Panc1 (cell line): Measurements from ENCODE around the gene ASTN2. TPM values are rescaled to one million over a fixed set of nuclear protein-coding genes. Genes with fewer than 3 reads are reported as not detected.

Experiments used
- ATAC-seq: fragments of 200-7000 bp; cut with Tn5 transposase; 2 replicates; pipeline ENCODE4 v1.9.1; 2020; ENCODE audit warnings: mild to moderate bottlenecking, moderate library complexity
- BruUV-seq: library from RNA; stranded (reverse); fragments of 400-500 nt; replicated peaks from 2 replicates; lab custom pipeline; 2021; lab: Mats Ljungman, UMichigan
- CTCF ChIA-PET: fragments of 300-600 bp; sonication (Branson Sonifier 250); formaldehyde crosslinking; loops from one replicate; lab custom pipeline; 2022; ENCODE audit warnings: antibody characterized with exemption; lab: Charles Lee
- POLR2A ChIA-PET: fragments of 300-600 bp; sonication (Branson Sonifier 250); formaldehyde crosslinking; loops from one replicate; lab custom pipeline; 2022; ENCODE audit warnings: antibody characterized with exemption; lab: Charles Lee
- DNase-seq: peaks from one replicate; pipeline ENCODE4 v3.0.0-alpha.2; 2010; ENCODE audit warnings: low read depth, low spot score
- H3K27ac ChIP-seq: 2 replicates; pipeline ENCODE4 v1.5.1; 2011; ENCODE audit warnings: mild to moderate bottlenecking, low read length, inconsistent platforms
- H3K27me3 ChIP-seq: fragments of 200-500 bp; sonication (Bioruptor generic); 2 replicates; pipeline ENCODE4 v1.6.0; 2014; ENCODE audit warnings: low read length, inconsistent platforms; ENCODE audit not compliant: control insufficient read depth, insufficient read depth
- H3K36me3 ChIP-seq: fragments of 200-500 bp; sonication (Bioruptor generic); 2 replicates; pipeline ENCODE4 v1.5.1; 2014; ENCODE audit warnings: inconsistent platforms, mild to moderate bottlenecking, low read length, moderate library complexity; ENCODE audit not compliant: control insufficient read depth, insufficient read depth
- H3K4me1 ChIP-seq: 2 replicates; pipeline ENCODE4 v1.5.1; 2011; ENCODE audit warnings: inconsistent platforms, mild to moderate bottlenecking, low read length, moderate library complexity; ENCODE audit not compliant: control insufficient read depth, insufficient read depth
- H3K4me3 ChIP-seq, 2 experiments: 2 replicates each; pipeline ENCODE4 v1.5.1; 2011 to 2012; ENCODE audit warnings: low read depth in 2 of 2, low read length in 2 of 2, mild to moderate bottlenecking in 2 of 2, inconsistent platforms in 1 of 2, moderate library complexity in 1 of 2
- H3K9me3 ChIP-seq: fragments of 200-500 bp; sonication (Bioruptor generic); 2 replicates; pipeline ENCODE4 v1.5.1; 2014; ENCODE audit warnings: low read depth, mild to moderate bottlenecking, inconsistent platforms, low read length, moderate library complexity; ENCODE audit not compliant: control insufficient read depth, insufficient read depth
- POLR2AphosphoS5 ChIP-seq: IDR thresholded peaks from 2 replicates; pipeline ENCODE4 v1.6.1; 2012; ENCODE audit warnings: mild to moderate bottlenecking, low read depth, low read length, moderate library complexity
- SIN3A ChIP-seq: IDR thresholded peaks from 2 replicates; pipeline ENCODE4 v1.6.1; 2012; ENCODE audit warnings: low read depth, mild to moderate bottlenecking, low read length, moderate library complexity, borderline replicate concordance; ENCODE audit not compliant: insufficient read depth
- TCF7L2 ChIP-seq: IDR thresholded peaks from 2 replicates; pipeline ENCODE4 v1.6.1; 2011; ENCODE audit warnings: mild to moderate bottlenecking, low read depth, low read length, inconsistent platforms
- in situ Hi-C: cut with HindIII; loops from 2 replicates; pipeline ENCODE4 v1.10.0; 2016; ENCODE audit warnings: low sequenced_read_pairs, low pct_unique_long_range_greater_than_20kb
- intact Hi-C: fragments of 100-400 bp; cut with micrococcal nuclease; formaldehyde crosslinking; loops from one replicate; pipeline ENCODE4 v1.10.0; 2022; ENCODE audit not compliant: unreplicated experiment
- total RNA-seq: library from RNA; stranded (reverse); gene quantifications from one replicate; pipeline ENCODE4 v1.2.1, GENCODE V29; 2021; ENCODE audit not compliant: unreplicated experiment
- TF ChIP-seq, protein P1 (sequence below), 2 experiments: IDR thresholded peaks; 2 replicates each; pipeline ENCODE4 v1.6.1; 2011 to 2012; ENCODE audit warnings: low read depth in 2 of 2, control low read depth in 1 of 2, low read length in 1 of 2, mild to moderate bottlenecking in 1 of 2, moderate library complexity in 1 of 2; ENCODE audit not compliant: insufficient read depth in 1 of 2
- TF ChIP-seq, protein P2 (sequence below): fragments of 450-650 bp; IDR thresholded peaks from 2 replicates; pipeline ENCODE4 v1.5.1; 2017; ENCODE audit warnings: mild to moderate bottlenecking

ASTN2 gene
- total RNA-seq, 1 experiment from 2014 or later: 3.9 TPM

GRCh38 chr9:117188394-117188793 lies 226.5 kb downstream of the ASTN2 start:
- in situ Hi-C loops (no loop called here), intact Hi-C loops (no loop called here)
- ATAC-seq (no peak), DNase-seq (no peak)
- Histone ChIP-seq H3K27me3 (no peaks in the 10 kb centered on the region), H3K27ac (no peak overlapping the region), H3K9me3 (no peaks in the 10 kb centered on the region), H3K4me3 (no peak overlapping the region), H3K4me1 (no peaks in the 10 kb centered on the region), H3K36me3 (no peaks in the 10 kb centered on the region)
- CTCF ChIA-PET: no interaction called here
- no TSS peak for BruUV-seq
- TF ChIP-seq, protein P1, sequence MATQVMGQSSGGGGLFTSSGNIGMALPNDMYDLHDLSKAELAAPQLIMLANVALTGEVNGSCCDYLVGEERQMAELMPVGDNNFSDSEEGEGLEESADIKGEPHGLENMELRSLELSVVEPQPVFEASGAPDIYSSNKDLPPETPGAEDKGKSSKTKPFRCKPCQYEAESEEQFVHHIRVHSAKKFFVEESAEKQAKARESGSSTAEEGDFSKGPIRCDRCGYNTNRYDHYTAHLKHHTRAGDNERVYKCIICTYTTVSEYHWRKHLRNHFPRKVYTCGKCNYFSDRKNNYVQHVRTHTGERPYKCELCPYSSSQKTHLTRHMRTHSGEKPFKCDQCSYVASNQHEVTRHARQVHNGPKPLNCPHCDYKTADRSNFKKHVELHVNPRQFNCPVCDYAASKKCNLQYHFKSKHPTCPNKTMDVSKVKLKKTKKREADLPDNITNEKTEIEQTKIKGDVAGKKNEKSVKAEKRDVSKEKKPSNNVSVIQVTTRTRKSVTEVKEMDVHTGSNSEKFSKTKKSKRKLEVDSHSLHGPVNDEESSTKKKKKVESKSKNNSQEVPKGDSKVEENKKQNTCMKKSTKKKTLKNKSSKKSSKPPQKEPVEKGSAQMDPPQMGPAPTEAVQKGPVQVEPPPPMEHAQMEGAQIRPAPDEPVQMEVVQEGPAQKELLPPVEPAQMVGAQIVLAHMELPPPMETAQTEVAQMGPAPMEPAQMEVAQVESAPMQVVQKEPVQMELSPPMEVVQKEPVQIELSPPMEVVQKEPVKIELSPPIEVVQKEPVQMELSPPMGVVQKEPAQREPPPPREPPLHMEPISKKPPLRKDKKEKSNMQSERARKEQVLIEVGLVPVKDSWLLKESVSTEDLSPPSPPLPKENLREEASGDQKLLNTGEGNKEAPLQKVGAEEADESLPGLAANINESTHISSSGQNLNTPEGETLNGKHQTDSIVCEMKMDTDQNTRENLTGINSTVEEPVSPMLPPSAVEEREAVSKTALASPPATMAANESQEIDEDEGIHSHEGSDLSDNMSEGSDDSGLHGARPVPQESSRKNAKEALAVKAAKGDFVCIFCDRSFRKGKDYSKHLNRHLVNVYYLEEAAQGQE (IDR thresholded peaks at IDR 0.05; ENCODE audit: insufficient read depth in 1 of 2, low read depth in 2 of 2, low read length in 1 of 2): no peak
- no peak for TF ChIP-seq SIN3A
- TF ChIP-seq TCF7L2: no peak
- no peak for TF ChIP-seq POLR2AphosphoS5
- TF ChIP-seq, protein P2, sequence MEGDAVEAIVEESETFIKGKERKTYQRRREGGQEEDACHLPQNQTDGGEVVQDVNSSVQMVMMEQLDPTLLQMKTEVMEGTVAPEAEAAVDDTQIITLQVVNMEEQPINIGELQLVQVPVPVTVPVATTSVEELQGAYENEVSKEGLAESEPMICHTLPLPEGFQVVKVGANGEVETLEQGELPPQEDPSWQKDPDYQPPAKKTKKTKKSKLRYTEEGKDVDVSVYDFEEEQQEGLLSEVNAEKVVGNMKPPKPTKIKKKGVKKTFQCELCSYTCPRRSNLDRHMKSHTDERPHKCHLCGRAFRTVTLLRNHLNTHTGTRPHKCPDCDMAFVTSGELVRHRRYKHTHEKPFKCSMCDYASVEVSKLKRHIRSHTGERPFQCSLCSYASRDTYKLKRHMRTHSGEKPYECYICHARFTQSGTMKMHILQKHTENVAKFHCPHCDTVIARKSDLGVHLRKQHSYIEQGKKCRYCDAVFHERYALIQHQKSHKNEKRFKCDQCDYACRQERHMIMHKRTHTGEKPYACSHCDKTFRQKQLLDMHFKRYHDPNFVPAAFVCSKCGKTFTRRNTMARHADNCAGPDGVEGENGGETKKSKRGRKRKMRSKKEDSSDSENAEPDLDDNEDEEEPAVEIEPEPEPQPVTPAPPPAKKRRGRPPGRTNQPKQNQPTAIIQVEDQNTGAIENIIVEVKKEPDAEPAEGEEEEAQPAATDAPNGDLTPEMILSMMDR: no peak
- POLR2A ChIA-PET: no interaction called here

- Histone ChIP-seq H3K27me3 (no peaks in the 10 kb centered on the region), H3K4me3 (no peak overlapping the region), H3K4me1 (no peaks in the 10 kb centered on the region), H3K27ac (no peak overlapping the region), H3K36me3 (no peaks in the 10 kb centered on the region), H3K9me3 (no peaks in the 10 kb centered on the region)
- CTCF ChIA-PET: no interaction called here
- ATAC-seq (no peak), DNase-seq (no peak)
- in situ Hi-C loops: no loop called here
- POLR2A ChIA-PET: no interaction called here
- intact Hi-C loops: no loop called here
- TF ChIP-seq, protein P2: no peak
- no TSS peak for BruUV-seq
Measured at GRCh38 chr9:117187498-117187897, 227.4 kb downstream of the ASTN2 start.

GRCh38 chr9:117184173-117184572 lies 230.7 kb downstream of the ASTN2 start:
- ChIA-PET CTCF (no interaction called here), POLR2A (no interaction called here)
- DNase-seq (no peak), ATAC-seq (no peak)
- in situ Hi-C loops: no loop called here
- no peak overlapping the region for H3K4me3 ChIP-seq
- H3K27me3 ChIP-seq: no peaks in the 10 kb centered on the region
- TF ChIP-seq SIN3A (no peak), POLR2AphosphoS5 (no peak), TCF7L2 (no peak)
- TF ChIP-seq, protein P2: no peak
- TF ChIP-seq, protein P1 (IDR thresholded peaks at IDR 0.05; ENCODE audit: insufficient read depth in 1 of 2, low read depth in 2 of 2, low read length in 1 of 2): no peak
- H3K4me1 ChIP-seq: no peaks in the 10 kb centered on the region
- no peak overlapping the region for H3K27ac ChIP-seq
- intact Hi-C loops: no loop called here
- no TSS peak for BruUV-seq
- no peaks in the 10 kb centered on the region for H3K36me3 ChIP-seq
- H3K9me3 ChIP-seq: no peaks in the 10 kb centered on the region
